HL-60 (cell line): Measurements from ENCODE around the gene OPRL1.

Source experiments
- SPI1 ChIP-seq: IDR thresholded peaks from 2 replicates; pipeline ENCODE4 v1.6.1; 2012; ENCODE audit warnings: low read depth, mild to moderate bottlenecking, borderline replicate concordance
- TF ChIP-seq, protein P1 (sequence below): IDR thresholded peaks from 2 replicates; pipeline ENCODE4 v1.6.1; 2012; ENCODE audit warnings: low read depth; ENCODE audit not compliant: insufficient replicate concordance
- TF ChIP-seq, protein P2 (sequence below): IDR thresholded peaks from one replicate; pipeline ENCODE4 v1.5.1; 2011; ENCODE audit warnings: low read length, control low read depth, inconsistent platforms; ENCODE audit not compliant: insufficient read depth

DNA sequence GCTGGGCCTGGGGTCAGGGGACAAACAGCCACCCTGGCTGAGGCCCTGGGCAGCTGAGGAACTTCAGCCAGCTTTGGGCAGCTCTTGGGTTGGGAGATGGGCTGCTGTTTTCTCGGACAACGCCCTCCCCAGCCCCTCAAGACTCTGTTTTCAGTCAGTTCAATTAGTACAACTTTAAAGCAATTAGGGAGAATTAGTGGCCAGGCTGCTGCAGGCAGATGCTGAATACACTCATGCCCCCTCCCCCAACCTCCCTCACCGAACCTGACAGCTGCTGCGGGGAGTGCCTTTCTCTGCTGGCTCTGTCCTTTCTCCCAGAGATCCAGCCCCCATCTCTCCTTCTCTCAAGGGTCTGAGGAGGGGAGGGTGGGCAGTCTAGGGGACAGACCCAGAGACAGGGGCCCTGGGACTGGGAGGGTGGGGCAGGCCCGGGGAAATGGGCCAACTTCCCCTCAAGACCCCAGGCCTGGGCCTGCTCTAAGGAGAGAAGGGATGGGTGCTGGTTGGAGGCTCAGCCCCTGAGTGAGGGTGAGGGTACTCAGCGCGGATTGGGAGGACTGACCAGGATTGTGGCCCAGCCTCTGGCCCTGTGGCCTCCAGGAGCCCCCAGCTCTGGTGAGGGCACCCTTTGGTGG lies 66.5 kb downstream of the OPRL1 start:
- TF ChIP-seq SPI1 = no peak
- TF ChIP-seq, protein P1, sequence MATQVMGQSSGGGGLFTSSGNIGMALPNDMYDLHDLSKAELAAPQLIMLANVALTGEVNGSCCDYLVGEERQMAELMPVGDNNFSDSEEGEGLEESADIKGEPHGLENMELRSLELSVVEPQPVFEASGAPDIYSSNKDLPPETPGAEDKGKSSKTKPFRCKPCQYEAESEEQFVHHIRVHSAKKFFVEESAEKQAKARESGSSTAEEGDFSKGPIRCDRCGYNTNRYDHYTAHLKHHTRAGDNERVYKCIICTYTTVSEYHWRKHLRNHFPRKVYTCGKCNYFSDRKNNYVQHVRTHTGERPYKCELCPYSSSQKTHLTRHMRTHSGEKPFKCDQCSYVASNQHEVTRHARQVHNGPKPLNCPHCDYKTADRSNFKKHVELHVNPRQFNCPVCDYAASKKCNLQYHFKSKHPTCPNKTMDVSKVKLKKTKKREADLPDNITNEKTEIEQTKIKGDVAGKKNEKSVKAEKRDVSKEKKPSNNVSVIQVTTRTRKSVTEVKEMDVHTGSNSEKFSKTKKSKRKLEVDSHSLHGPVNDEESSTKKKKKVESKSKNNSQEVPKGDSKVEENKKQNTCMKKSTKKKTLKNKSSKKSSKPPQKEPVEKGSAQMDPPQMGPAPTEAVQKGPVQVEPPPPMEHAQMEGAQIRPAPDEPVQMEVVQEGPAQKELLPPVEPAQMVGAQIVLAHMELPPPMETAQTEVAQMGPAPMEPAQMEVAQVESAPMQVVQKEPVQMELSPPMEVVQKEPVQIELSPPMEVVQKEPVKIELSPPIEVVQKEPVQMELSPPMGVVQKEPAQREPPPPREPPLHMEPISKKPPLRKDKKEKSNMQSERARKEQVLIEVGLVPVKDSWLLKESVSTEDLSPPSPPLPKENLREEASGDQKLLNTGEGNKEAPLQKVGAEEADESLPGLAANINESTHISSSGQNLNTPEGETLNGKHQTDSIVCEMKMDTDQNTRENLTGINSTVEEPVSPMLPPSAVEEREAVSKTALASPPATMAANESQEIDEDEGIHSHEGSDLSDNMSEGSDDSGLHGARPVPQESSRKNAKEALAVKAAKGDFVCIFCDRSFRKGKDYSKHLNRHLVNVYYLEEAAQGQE = no peak
- TF ChIP-seq, protein P2, sequence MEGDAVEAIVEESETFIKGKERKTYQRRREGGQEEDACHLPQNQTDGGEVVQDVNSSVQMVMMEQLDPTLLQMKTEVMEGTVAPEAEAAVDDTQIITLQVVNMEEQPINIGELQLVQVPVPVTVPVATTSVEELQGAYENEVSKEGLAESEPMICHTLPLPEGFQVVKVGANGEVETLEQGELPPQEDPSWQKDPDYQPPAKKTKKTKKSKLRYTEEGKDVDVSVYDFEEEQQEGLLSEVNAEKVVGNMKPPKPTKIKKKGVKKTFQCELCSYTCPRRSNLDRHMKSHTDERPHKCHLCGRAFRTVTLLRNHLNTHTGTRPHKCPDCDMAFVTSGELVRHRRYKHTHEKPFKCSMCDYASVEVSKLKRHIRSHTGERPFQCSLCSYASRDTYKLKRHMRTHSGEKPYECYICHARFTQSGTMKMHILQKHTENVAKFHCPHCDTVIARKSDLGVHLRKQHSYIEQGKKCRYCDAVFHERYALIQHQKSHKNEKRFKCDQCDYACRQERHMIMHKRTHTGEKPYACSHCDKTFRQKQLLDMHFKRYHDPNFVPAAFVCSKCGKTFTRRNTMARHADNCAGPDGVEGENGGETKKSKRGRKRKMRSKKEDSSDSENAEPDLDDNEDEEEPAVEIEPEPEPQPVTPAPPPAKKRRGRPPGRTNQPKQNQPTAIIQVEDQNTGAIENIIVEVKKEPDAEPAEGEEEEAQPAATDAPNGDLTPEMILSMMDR = no peak
